ENCODE results near the gene AKAP13.

- TF ChIP-seq CTCF (conservative IDR thresholded peaks at IDR 0.05; ENCODE audit: low read depth, low read length), result no peak
- no peak for TF ChIP-seq EZH2 (IDR thresholded peaks at IDR 0.05; ENCODE audit: borderline replicate concordance, low read depth, low read length, poor library complexity, severe bottlenecking)
These were observed 393.6 kb downstream of the AKAP13 start for GRCh38 chr15:85773970-85774369.

Data from A673 (cell line).